ENCODE results near the gene IL20RA. TPM values are rescaled to one million over a fixed set of nuclear protein-coding genes. Genes with fewer than 3 reads are reported as not detected.
"Not testable (repeated sequence)": the region's sequence is repeated elsewhere in the genome, so short reads cannot be mapped to it uniquely, and the experiment has no call there.

The IL20RA gene
- total RNA-seq, 1 donor from 2014 or later = not detected

DNA sequence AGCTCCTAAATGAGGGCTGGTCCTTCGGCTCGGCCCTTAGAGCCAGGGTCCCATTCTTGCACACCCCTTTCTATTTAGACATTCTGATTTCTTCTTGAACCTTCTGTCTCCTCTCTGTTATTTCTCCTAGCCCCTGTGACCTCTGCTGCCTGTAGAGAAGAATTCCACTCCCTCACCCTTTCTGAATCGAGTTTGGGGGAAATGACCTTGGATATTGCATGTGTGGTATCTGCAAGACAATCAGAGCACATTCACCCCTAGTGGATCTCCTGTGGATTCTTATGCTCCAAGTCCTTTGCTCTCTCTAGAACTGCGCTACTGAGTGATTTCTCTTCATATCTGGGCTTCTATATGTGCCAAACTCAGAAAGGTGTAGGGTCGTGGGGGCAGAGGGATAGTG lies 67.7 kb downstream of the IL20RA start:
- no peak overlapping the region for H3K27ac Mint-ChIP-seq (ENCODE audit: unreplicated experiment)
- no peaks in the 10 kb centered on the region for H3K36me3 Mint-ChIP-seq (ENCODE audit: unreplicated experiment)
- H3K27me3 Mint-ChIP-seq (ENCODE audit: unreplicated experiment) = peaks cover 17% of the 10 kb centered on the region
- H3K4me1 Mint-ChIP-seq (ENCODE audit: unreplicated experiment) = no peaks in the 10 kb centered on the region
- no peaks in the 10 kb centered on the region for H3K9me3 Mint-ChIP-seq (ENCODE audit: unreplicated experiment)
- TF ChIP-seq, protein P1, sequence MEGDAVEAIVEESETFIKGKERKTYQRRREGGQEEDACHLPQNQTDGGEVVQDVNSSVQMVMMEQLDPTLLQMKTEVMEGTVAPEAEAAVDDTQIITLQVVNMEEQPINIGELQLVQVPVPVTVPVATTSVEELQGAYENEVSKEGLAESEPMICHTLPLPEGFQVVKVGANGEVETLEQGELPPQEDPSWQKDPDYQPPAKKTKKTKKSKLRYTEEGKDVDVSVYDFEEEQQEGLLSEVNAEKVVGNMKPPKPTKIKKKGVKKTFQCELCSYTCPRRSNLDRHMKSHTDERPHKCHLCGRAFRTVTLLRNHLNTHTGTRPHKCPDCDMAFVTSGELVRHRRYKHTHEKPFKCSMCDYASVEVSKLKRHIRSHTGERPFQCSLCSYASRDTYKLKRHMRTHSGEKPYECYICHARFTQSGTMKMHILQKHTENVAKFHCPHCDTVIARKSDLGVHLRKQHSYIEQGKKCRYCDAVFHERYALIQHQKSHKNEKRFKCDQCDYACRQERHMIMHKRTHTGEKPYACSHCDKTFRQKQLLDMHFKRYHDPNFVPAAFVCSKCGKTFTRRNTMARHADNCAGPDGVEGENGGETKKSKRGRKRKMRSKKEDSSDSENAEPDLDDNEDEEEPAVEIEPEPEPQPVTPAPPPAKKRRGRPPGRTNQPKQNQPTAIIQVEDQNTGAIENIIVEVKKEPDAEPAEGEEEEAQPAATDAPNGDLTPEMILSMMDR (IDR thresholded peaks at IDR 0.05) = no peak
- DNase-seq (ENCODE audit: extremely low spot score, unreplicated experiment) = no peak
- H3K4me3 Mint-ChIP-seq (ENCODE audit: unreplicated experiment) = no peak overlapping the region

DNA sequence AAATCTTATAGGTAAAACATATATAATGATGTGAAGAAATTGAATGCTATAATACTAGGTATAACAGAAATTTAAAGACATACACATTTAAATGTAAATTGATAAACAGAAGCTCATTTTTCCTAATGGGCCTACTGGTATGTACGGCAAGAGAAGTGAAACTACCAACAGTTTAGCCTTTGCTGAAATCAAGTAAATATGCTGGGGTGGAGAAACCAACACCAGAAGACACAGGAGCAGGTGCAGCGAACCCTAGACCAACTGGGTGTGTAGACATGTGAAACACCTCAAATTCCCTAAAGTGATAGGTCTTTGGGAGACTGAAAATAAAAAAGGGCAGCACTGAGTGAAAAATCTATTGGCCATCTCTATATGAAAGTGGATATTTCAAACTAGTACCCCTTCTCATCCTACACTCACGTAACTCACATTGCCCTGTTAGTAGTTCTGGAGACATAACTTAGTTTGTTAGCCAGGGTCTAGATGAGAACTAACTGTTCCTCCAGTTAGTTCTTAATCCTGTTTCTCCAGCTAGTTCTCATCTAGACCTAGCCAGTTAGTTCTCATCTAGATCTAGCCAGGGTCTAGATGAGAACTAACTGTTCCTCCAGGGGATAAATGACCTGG lies 69.6 kb downstream of the IL20RA start:
- Mint-ChIP-seq H3K27me3 (ENCODE audit: unreplicated experiment) (peaks cover 11% of the 10 kb centered on the region), H3K4me1 (ENCODE audit: unreplicated experiment) (no peaks in the 10 kb centered on the region)
- TF ChIP-seq, protein P1 (IDR thresholded peaks at IDR 0.05) = no peak

DNA sequence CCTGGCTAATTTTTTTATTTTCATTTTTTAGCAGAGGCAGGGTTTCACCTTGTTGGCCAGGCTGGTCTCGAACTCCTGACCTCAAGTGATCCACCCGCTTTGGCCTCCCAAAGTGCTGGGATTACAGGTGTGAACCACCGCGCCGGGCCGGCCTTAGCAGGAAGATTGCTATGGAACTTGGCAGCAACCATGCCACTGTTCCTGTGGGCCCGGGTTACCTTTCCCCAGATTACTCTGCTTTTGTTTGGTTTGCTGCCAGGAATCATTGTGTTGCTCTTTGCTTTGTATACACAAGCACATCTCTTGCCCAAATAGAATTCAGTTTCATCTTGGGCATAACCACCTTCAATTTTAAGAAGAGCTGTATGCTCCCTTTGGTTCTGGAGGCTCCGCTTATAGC lies 71.0 kb downstream of the IL20RA start:
- not testable (repeated sequence) for H3K27me3 Mint-ChIP-seq (ENCODE audit: unreplicated experiment); H3K9me3 Mint-ChIP-seq (ENCODE audit: unreplicated experiment); DNase-seq (ENCODE audit: extremely low spot score, unreplicated experiment); H3K36me3 Mint-ChIP-seq (ENCODE audit: unreplicated experiment); H3K27ac Mint-ChIP-seq (ENCODE audit: unreplicated experiment); H3K4me3 Mint-ChIP-seq (ENCODE audit: unreplicated experiment); H3K4me1 Mint-ChIP-seq (ENCODE audit: unreplicated experiment)

More for the DNA sequence above, 69.6 kb downstream of the IL20RA start:
- Mint-ChIP-seq H3K36me3 (ENCODE audit: unreplicated experiment) (no peaks in the 10 kb centered on the region), H3K27ac (ENCODE audit: unreplicated experiment) (no peak overlapping the region), H3K9me3 (ENCODE audit: unreplicated experiment) (no peaks in the 10 kb centered on the region), H3K4me3 (ENCODE audit: unreplicated experiment) (no peak overlapping the region)
- no peak for DNase-seq (ENCODE audit: extremely low spot score, unreplicated experiment)

DNA sequence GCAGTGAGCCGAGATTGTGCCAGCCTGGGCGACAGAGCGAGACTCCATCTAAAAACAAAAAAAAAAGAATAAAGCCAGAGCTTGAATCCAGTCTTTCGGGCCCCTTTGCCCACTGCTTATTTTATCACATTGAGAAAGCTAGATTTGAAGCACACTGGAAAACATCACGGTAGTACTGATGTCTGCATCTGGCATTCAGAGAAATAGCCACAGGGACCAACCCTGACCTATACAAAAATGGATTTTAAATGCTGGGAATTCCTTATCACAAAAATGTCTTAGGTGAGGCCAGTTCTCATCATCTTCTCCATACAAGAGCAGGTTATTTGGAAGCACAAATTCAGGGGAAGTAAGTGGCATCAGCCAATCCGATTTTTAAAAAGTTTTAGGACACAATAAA lies 73.2 kb downstream of the IL20RA start:
- H3K9me3 Mint-ChIP-seq (ENCODE audit: unreplicated experiment) = no peaks in the 10 kb centered on the region
- no peak overlapping the region for H3K27ac Mint-ChIP-seq (ENCODE audit: unreplicated experiment)
- DNase-seq (ENCODE audit: extremely low spot score, unreplicated experiment) = no peak
- peaks cover 2% of the 10 kb centered on the region for H3K4me1 Mint-ChIP-seq (ENCODE audit: unreplicated experiment)
- peaks cover 6% of the 10 kb centered on the region for H3K27me3 Mint-ChIP-seq (ENCODE audit: unreplicated experiment)
- no peaks in the 10 kb centered on the region for H3K36me3 Mint-ChIP-seq (ENCODE audit: unreplicated experiment)
- H3K4me3 Mint-ChIP-seq (ENCODE audit: unreplicated experiment) = no peak overlapping the region
- TF ChIP-seq, protein P1 (IDR thresholded peaks at IDR 0.05) = no peak

DNA sequence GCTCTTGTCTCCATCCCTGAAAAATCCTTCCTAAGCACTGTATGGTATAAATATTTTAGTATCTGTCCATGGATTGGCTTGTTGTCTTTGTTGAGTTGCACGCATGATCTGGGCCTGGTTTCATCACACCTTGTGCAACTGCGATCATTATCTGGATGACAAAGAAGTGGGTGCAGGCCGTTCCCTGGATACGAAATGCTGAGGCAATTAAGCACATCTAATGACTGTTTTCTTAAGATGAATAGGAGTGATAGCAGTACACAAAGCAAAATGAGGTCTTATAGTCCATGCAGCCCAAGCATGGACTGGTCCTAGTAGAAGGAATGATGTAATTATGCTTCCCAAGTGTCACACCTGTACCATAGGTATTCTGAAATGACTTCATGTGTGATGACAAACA lies 74.8 kb downstream of the IL20RA start:
- Mint-ChIP-seq H3K27ac (ENCODE audit: unreplicated experiment) (no peak overlapping the region), H3K27me3 (ENCODE audit: unreplicated experiment) (peaks cover 6% of the 10 kb centered on the region), H3K9me3 (ENCODE audit: unreplicated experiment) (no peaks in the 10 kb centered on the region), H3K36me3 (ENCODE audit: unreplicated experiment) (no peaks in the 10 kb centered on the region), H3K4me1 (ENCODE audit: unreplicated experiment) (peaks cover 2% of the 10 kb centered on the region), H3K4me3 (ENCODE audit: unreplicated experiment) (no peak overlapping the region)
- TF ChIP-seq, protein P1 (IDR thresholded peaks at IDR 0.05) = no peak
- DNase-seq (ENCODE audit: extremely low spot score, unreplicated experiment) = no peak

DNA sequence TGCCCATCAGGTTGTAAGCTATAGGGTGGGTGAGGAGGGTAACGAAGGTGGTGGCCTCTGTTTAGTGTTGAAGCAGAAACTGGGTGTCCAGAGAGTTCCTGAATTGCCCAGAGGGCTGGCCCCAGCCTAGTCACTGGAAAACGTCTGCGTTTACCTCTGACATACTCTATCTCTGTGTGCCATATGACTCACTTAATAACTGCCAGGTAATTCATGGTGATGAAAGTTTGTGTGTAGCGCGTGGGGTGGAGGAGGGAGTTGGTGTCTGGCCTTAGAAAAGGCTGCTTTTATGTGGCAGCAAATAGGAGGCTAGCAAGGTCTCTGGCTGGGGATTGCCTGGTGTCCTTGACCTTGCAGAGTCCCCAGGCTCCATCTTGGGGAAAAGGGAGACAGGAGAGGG lies 75.3 kb downstream of the IL20RA start:
- H3K4me1 Mint-ChIP-seq (ENCODE audit: unreplicated experiment) = peaks cover 2% of the 10 kb centered on the region

More for the DNA sequence above, 75.3 kb downstream of the IL20RA start:
- no peaks in the 10 kb centered on the region for H3K9me3 Mint-ChIP-seq (ENCODE audit: unreplicated experiment)
- H3K27me3 Mint-ChIP-seq (ENCODE audit: unreplicated experiment) = peaks cover 6% of the 10 kb centered on the region
- no peak overlapping the region for H3K27ac Mint-ChIP-seq (ENCODE audit: unreplicated experiment)
- TF ChIP-seq, protein P1 (IDR thresholded peaks at IDR 0.05) = no peak
- no peak overlapping the region for H3K4me3 Mint-ChIP-seq (ENCODE audit: unreplicated experiment)
- no peak for DNase-seq (ENCODE audit: extremely low spot score, unreplicated experiment)
- H3K36me3 Mint-ChIP-seq (ENCODE audit: unreplicated experiment) = no peaks in the 10 kb centered on the region

All from osteocyte (in vitro differentiated cells).